ENCODE measurements around the gene TNIP1. TPM values are rescaled to one million over a fixed set of nuclear protein-coding genes. Genes with fewer than 3 reads are reported as not detected.

TNIP1 gene
- total RNA-seq, 2 experiments from 2014 or later: 388 to 401 TPM

GRCh38 chr5:151121095-151121494 lies 40.3 kb upstream of the TNIP1 start:
- ChIA-PET POLR2A (no interaction called here), CTCF (interaction anchor here (1.0 to 16.5 kb wide), 3 partner anchors 45 to 73 kb away, joined by 3 to 553 read pairs (median 6); no protein-coding TSS in a partner anchor)
- Mint-ChIP-seq H3K36me3 (peaks cover 51% of the 10 kb centered on the region), H3K27ac (no peak overlapping the region), H3K27me3 (no peaks in the 10 kb centered on the region), H3K4me3 (no peak overlapping the region), H3K4me1 (ENCODE audit: low read depth) (peaks cover 23% of the 10 kb centered on the region), H3K9me3 (no peaks in the 10 kb centered on the region)
- intact Hi-C loops (cut with micrococcal nuclease): no loop called here
- DNase-seq: no peak

- ChIA-PET POLR2A (no interaction called here), CTCF (interaction anchor here (5.4 to 12.3 kb wide), 3 partner anchors 31 to 66 kb away, joined by 60 to 382 read pairs (median 101); no protein-coding TSS in a partner anchor)
- H3K27me3 Mint-ChIP-seq: no peaks in the 10 kb centered on the region
- no peaks in the 10 kb centered on the region for H3K9me3 Mint-ChIP-seq
- no peak for DNase-seq
- no peak overlapping the region for H3K4me3 Mint-ChIP-seq
- H3K4me1 Mint-ChIP-seq (ENCODE audit: low read depth): peaks cover 5% of the 10 kb centered on the region
- no peak overlapping the region for H3K27ac Mint-ChIP-seq
- peaks cover 45% of the 10 kb centered on the region for H3K36me3 Mint-ChIP-seq
- intact Hi-C loops (cut with micrococcal nuclease): no loop called here
Measured at GRCh38 chr5:151118913-151119575, 38.2 kb upstream of the TNIP1 start.

- intact Hi-C loops (cut with micrococcal nuclease): loop anchor here (1.0 kb wide), 3 partner anchors 28 to 113 kb away; no protein-coding TSS in a partner anchor
- no peaks in the 10 kb centered on the region for H3K4me1 Mint-ChIP-seq (ENCODE audit: low read depth)
- peaks cover 36% of the 10 kb centered on the region for H3K36me3 Mint-ChIP-seq
- no peaks in the 10 kb centered on the region for H3K9me3 Mint-ChIP-seq
- POLR2A ChIA-PET: interaction anchor here (1.0 to 1.6 kb wide), 5 partner anchors 11 to 42 kb away, joined by 3 to 4 read pairs (median 4); partner anchors contain the start of genes ANXA6 and TNIP1
- peak; percentile 80 for DNase-seq
- no peaks in the 10 kb centered on the region for H3K27me3 Mint-ChIP-seq
- CTCF ChIA-PET: interaction anchor here (0.7 to 12.3 kb wide), 61 partner anchors 10 to 555 kb away, joined by 3 to 382 read pairs (median 7); partner anchors contain the start of genes ANXA6, CCDC69, DCTN4 and GM2A
- H3K4me3 Mint-ChIP-seq: no peak overlapping the region
- H3K27ac Mint-ChIP-seq: no peak overlapping the region
Measured at GRCh38 chr5:151115272-151115905, 34.6 kb upstream of the TNIP1 start.

- CTCF ChIA-PET: interaction anchor here (1.3 to 12.3 kb wide), 7 partner anchors 13 to 308 kb away, joined by 3 to 382 read pairs (median 60); no protein-coding TSS in a partner anchor
- DNase-seq: no peak
- Mint-ChIP-seq H3K4me3 (no peak overlapping the region), H3K4me1 (ENCODE audit: low read depth) (no peaks in the 10 kb centered on the region), H3K9me3 (no peaks in the 10 kb centered on the region), H3K36me3 (peaks cover 38% of the 10 kb centered on the region), H3K27me3 (no peaks in the 10 kb centered on the region), H3K27ac (peak overlapping the region; percentile 6)
- intact Hi-C loops (cut with micrococcal nuclease): no loop called here
- POLR2A ChIA-PET: no interaction called here
Measured at GRCh38 chr5:151113651-151114050, 32.8 kb upstream of the TNIP1 start.

GRCh38 chr5:151110992-151111391 lies 30.2 kb upstream of the TNIP1 start:
- no peak for DNase-seq
- Mint-ChIP-seq H3K9me3 (no peaks in the 10 kb centered on the region), H3K36me3 (peaks cover 57% of the 10 kb centered on the region), H3K4me3 (no peak overlapping the region), H3K27me3 (no peaks in the 10 kb centered on the region), H3K4me1 (ENCODE audit: low read depth) (no peaks in the 10 kb centered on the region), H3K27ac (no peak overlapping the region)
- POLR2A ChIA-PET: no interaction called here
- CTCF ChIA-PET: interaction anchor here (0.7 to 12.3 kb wide), 4 partner anchors 15 to 112 kb away, joined by 3 to 382 read pairs (median 8); partner anchors contain the start of gene CCDC69
- intact Hi-C loops (cut with micrococcal nuclease): no loop called here

- no peaks in the 10 kb centered on the region for H3K27me3 Mint-ChIP-seq
- peaks cover 60% of the 10 kb centered on the region for H3K36me3 Mint-ChIP-seq
- intact Hi-C loops (cut with micrococcal nuclease): no loop called here
- H3K4me1 Mint-ChIP-seq (ENCODE audit: low read depth): no peaks in the 10 kb centered on the region
- CTCF ChIA-PET: interaction anchor here (0.8 to 12.3 kb wide), 6 partner anchors 12 to 57 kb away, joined by 3 to 382 read pairs (median 4); no protein-coding TSS in a partner anchor
- H3K27ac Mint-ChIP-seq: no peak overlapping the region
- no peak for DNase-seq
- H3K4me3 Mint-ChIP-seq: no peak overlapping the region
- POLR2A ChIA-PET: no interaction called here
- H3K9me3 Mint-ChIP-seq: no peaks in the 10 kb centered on the region
Measured at GRCh38 chr5:151110122-151110681, 29.4 kb upstream of the TNIP1 start.

GRCh38 chr5:151108566-151108965 lies 27.7 kb upstream of the TNIP1 start:
- H3K27me3 Mint-ChIP-seq: no peaks in the 10 kb centered on the region
- H3K36me3 Mint-ChIP-seq: peaks cover 60% of the 10 kb centered on the region
- no peak for DNase-seq
- no peaks in the 10 kb centered on the region for H3K9me3 Mint-ChIP-seq
- POLR2A ChIA-PET: interaction anchor here (1.3 kb wide), 1 partner anchor 10 kb away, joined by 4 read pairs; no protein-coding TSS in a partner anchor
- H3K27ac Mint-ChIP-seq: peak overlapping the region; percentile 33
- no peak overlapping the region for H3K4me3 Mint-ChIP-seq
- CTCF ChIA-PET: interaction anchor here (1.4 to 12.3 kb wide), 3 partner anchors 18 to 56 kb away, joined by 4 to 382 read pairs (median 12); no protein-coding TSS in a partner anchor
- H3K4me1 Mint-ChIP-seq (ENCODE audit: low read depth): no peaks in the 10 kb centered on the region
- intact Hi-C loops (cut with micrococcal nuclease): no loop called here

GRCh38 chr5:151107738-151108520 lies 27.1 kb upstream of the TNIP1 start:
- H3K4me1 Mint-ChIP-seq (ENCODE audit: low read depth): no peaks in the 10 kb centered on the region

GRCh38 chr5:151107084-151107483 lies 26.2 kb upstream of the TNIP1 start:
- Mint-ChIP-seq H3K4me3 (no peak overlapping the region), H3K27me3 (no peaks in the 10 kb centered on the region), H3K27ac (no peak overlapping the region), H3K4me1 (ENCODE audit: low read depth) (no peaks in the 10 kb centered on the region), H3K9me3 (no peaks in the 10 kb centered on the region), H3K36me3 (peaks cover 60% of the 10 kb centered on the region)
- ChIA-PET POLR2A (interaction anchor here (1.1 kb wide), 1 partner anchor 10 kb away, joined by 3 read pairs; no protein-coding TSS in a partner anchor), CTCF (interaction anchor here (3.9 to 12.3 kb wide), 2 partner anchors 9 to 54 kb away, joined by 31 to 382 read pairs; no protein-coding TSS in a partner anchor)
- DNase-seq: no peak
- intact Hi-C loops (cut with micrococcal nuclease): no loop called here

More at GRCh38 chr5:151107738-151108520, 27.1 kb upstream of the TNIP1 start:
- no peaks in the 10 kb centered on the region for H3K9me3 Mint-ChIP-seq
- intact Hi-C loops (cut with micrococcal nuclease): no loop called here
- H3K36me3 Mint-ChIP-seq: peaks cover 62% of the 10 kb centered on the region
- no peaks in the 10 kb centered on the region for H3K27me3 Mint-ChIP-seq
- no peak for DNase-seq
- ChIA-PET POLR2A (interaction anchor here (1.1 to 1.3 kb wide), 2 partner anchors 9 to 11 kb away, joined by 3 to 4 read pairs; no protein-coding TSS in a partner anchor), CTCF (interaction anchor here (1.4 to 12.3 kb wide), 3 partner anchors 8 to 57 kb away, joined by 4 to 382 read pairs (median 31); no protein-coding TSS in a partner anchor)
- no peak overlapping the region for H3K4me3 Mint-ChIP-seq
- H3K27ac Mint-ChIP-seq: peak overlapping the region; percentile 8

GRCh38 chr5:151106509-151106908 lies 25.7 kb upstream of the TNIP1 start:
- Mint-ChIP-seq H3K4me3 (no peak overlapping the region), H3K36me3 (peaks cover 64% of the 10 kb centered on the region), H3K4me1 (ENCODE audit: low read depth) (no peaks in the 10 kb centered on the region), H3K27me3 (no peaks in the 10 kb centered on the region), H3K9me3 (no peaks in the 10 kb centered on the region), H3K27ac (peak overlapping the region; percentile 2)
- intact Hi-C loops (cut with micrococcal nuclease): no loop called here
- POLR2A ChIA-PET: interaction anchor here (1.1 kb wide), 1 partner anchor 10 kb away, joined by 3 read pairs; no protein-coding TSS in a partner anchor
- no peak for DNase-seq
- CTCF ChIA-PET: interaction anchor here (2.2 to 3.9 kb wide), 2 partner anchors 9 to 55 kb away, joined by 8 to 31 read pairs; no protein-coding TSS in a partner anchor

GRCh38 chr5:151106043-151106442 lies 25.2 kb upstream of the TNIP1 start:
- ChIA-PET CTCF (interaction anchor here (2.1 to 3.9 kb wide), 3 partner anchors 10 to 54 kb away, joined by 6 to 31 read pairs (median 8); no protein-coding TSS in a partner anchor), POLR2A (no interaction called here)
- no peaks in the 10 kb centered on the region for H3K4me1 Mint-ChIP-seq (ENCODE audit: low read depth)
- no peak for DNase-seq
- H3K4me3 Mint-ChIP-seq: no peak overlapping the region
- no peaks in the 10 kb centered on the region for H3K27me3 Mint-ChIP-seq
- intact Hi-C loops (cut with micrococcal nuclease): no loop called here
- peaks cover 65% of the 10 kb centered on the region for H3K36me3 Mint-ChIP-seq
- H3K27ac Mint-ChIP-seq: peak overlapping the region; percentile 2
- no peaks in the 10 kb centered on the region for H3K9me3 Mint-ChIP-seq

All from activated CD4-positive, alpha-beta memory T cell treated with anti-CD3 and anti-CD28 coated beads for 36 hours (primary cell).